Thoracic aorta (tissue), 2 donors: Measurements from ENCODE around the gene ZDHHC9. TPM values are rescaled to one million over a fixed set of nuclear protein-coding genes. Genes with fewer than 3 reads are reported as not detected.

Experiments used
- ATAC-seq: fragments of 150-250 bp; one replicate; pipeline ENCODE4 v1.8.0; 2017; ENCODE audit warnings: low read depth; ENCODE audit not compliant: insufficient number of reproducible peaks, low FRiP score
- DNase-seq: peaks from one replicate; pipeline ENCODE4 v3.0.0-alpha.2; 2020; ENCODE audit warnings: low spot score
- H3K27ac ChIP-seq, 2 donors: fragments of 200-600 bp; sonication (generic); 1 replicate in 1 of 2; 2 replicates in 1 of 2; pipeline ENCODE4 v1.5.1; 2016; ENCODE audit warnings: mild to moderate bottlenecking in 2 of 2, moderate library complexity in 2 of 2
- H3K27me3 ChIP-seq: fragments of 200-600 bp; sonication (generic); replicated peaks from 2 replicates; pipeline ENCODE4 v1.6.0; 2016; ENCODE audit warnings: mild to moderate bottlenecking; ENCODE audit not compliant: insufficient read depth
- H3K36me3 ChIP-seq: fragments of 200-600 bp; sonication (generic); one replicate; pipeline ENCODE4 v1.5.1; 2016
- H3K4me1 ChIP-seq, 2 donors: fragments of 200-600 bp; sonication (generic); 1 replicate in 1 of 2; 2 replicates in 1 of 2; pipeline versions ENCODE4 v1.5.1 to v1.6.0; 2016; ENCODE audit warnings: low read depth in 2 of 2, mild to moderate bottlenecking in 1 of 2; ENCODE audit not compliant: control insufficient read depth in 1 of 2
- H3K4me3 ChIP-seq: fragments of 200-600 bp; sonication (generic); 2 replicates; pipeline ENCODE4 v1.5.1; 2016; ENCODE audit warnings: mild to moderate bottlenecking
- H3K9me3 ChIP-seq: fragments of 200-600 bp; sonication (generic); 2 replicates; pipeline ENCODE4 v1.5.1; 2016
- CTCF ChIP-seq: fragments of 200-600 bp; sonication (generic); IDR thresholded peaks from one replicate; pipeline ENCODE4 v1.5.1; 2019; ENCODE audit warnings: antibody characterized with exemption
- total RNA-seq, 2 donors: library from RNA; depleted of rRNA; stranded (reverse); fragments of >200 nt; gene quantifications; one replicate each; pipeline versions ENCODE4 v1.1.0 to v1.2.3, GENCODE V29; 2016

Gene ZDHHC9
- total RNA-seq, 2 donors from 2014 or later = 18.3 to 38.4 TPM

GRCh38 chrX:129808829-129809796 is 34.6 kb downstream of the ZDHHC9 start:
- DNase-seq (no peak), ATAC-seq (no peak)
- no peaks in the 10 kb centered on the region for H3K9me3 ChIP-seq
- H3K4me3 ChIP-seq = no peak overlapping the region
- H3K27ac ChIP-seq = no peak overlapping the region
- H3K36me3 ChIP-seq = peaks cover 3% of the 10 kb centered on the region
- H3K4me1 ChIP-seq = no peaks in the 10 kb centered on the region
- TF ChIP-seq CTCF = no peak
- no peaks in the 10 kb centered on the region for H3K27me3 ChIP-seq

GRCh38 chrX:129808158-129808828 is 35.4 kb downstream of the ZDHHC9 start:
- H3K4me1 ChIP-seq = no peaks in the 10 kb centered on the region
- H3K36me3 ChIP-seq = peaks cover 3% of the 10 kb centered on the region
- no peak for DNase-seq
- no peak overlapping the region for H3K4me3 ChIP-seq
- H3K27me3 ChIP-seq = no peaks in the 10 kb centered on the region
- no peaks in the 10 kb centered on the region for H3K9me3 ChIP-seq
- no peak for TF ChIP-seq CTCF
- ATAC-seq = no peak
- no peak overlapping the region for H3K27ac ChIP-seq

DNA sequence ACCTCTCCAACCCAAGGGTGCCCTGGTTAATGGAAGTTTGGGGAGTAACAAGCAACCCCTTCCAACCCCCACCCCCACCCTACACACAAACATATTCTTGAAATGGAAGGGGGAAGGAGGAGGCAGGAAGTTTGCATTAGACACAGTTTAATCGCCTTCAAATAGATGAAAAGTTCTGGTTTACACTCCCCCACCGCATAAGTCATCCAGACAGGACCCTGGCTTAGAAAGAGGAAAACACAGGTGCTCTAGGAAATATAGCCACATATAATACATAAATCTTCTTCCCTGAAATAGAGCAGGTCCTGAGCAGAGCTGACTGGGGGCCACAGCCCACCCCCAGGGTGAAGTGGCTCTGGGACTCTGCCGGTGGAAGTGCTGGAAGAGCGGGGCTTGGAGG is 38.9 kb downstream of the ZDHHC9 start:
- H3K27ac ChIP-seq = no peak overlapping the region
- peaks cover 3% of the 10 kb centered on the region for H3K36me3 ChIP-seq
- no peaks in the 10 kb centered on the region for H3K9me3 ChIP-seq
- DNase-seq (no peak), ATAC-seq (no peak)
- H3K27me3 ChIP-seq = no peaks in the 10 kb centered on the region
- no peaks in the 10 kb centered on the region for H3K4me1 ChIP-seq
- H3K4me3 ChIP-seq = no peak overlapping the region
- no peak for TF ChIP-seq CTCF

DNA sequence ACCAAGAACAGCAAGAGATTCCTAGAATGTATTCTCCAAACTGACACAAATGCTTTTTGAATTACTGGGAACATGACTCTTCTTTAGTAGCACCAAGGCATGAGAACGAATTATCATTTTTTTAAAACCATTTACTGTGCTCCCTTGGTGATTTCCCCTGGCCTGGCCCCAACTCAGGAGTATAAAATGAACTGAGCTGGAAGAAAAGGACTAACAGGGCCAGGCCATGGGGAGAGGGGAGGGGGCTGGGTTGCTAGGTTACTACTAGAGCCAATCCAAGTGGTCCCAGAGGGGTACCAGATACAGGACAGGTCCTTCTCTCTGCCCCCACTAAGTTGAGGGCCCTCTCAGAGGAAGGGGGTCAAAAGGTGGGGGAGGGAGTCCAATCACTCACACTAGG is 40.8 kb downstream of the ZDHHC9 start:
- Histone ChIP-seq H3K9me3 (no peaks in the 10 kb centered on the region), H3K4me1 (no peaks in the 10 kb centered on the region), H3K36me3 (peaks cover 3% of the 10 kb centered on the region), H3K4me3 (no peak overlapping the region), H3K27ac (no peak overlapping the region), H3K27me3 (no peaks in the 10 kb centered on the region)
- ATAC-seq (no peak), DNase-seq (no peak)
- no peak for TF ChIP-seq CTCF

DNA sequence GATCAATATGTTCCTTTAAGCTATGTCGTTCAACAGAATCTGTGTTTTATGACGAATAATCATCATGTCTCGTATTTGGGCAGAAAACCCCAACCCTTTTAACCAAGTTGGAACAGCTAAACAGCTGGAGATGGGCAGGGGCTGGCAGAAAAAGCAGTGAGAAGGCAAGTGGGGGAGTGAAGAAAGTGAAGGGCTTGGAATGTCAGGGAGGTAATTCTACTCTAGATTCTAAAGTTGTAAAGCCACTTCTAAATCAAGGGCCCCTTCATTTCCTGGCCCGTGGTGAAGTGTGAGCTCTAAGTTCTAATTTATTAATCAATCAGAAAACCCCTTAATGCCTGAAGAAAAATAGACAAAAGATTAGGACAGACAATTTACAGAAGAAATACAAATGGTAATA is 43.5 kb downstream of the ZDHHC9 start:
- no peak for TF ChIP-seq CTCF
- Histone ChIP-seq H3K4me3 (no peak overlapping the region), H3K9me3 (no peaks in the 10 kb centered on the region), H3K36me3 (peaks cover 3% of the 10 kb centered on the region), H3K27ac (no peak overlapping the region), H3K27me3 (no peaks in the 10 kb centered on the region), H3K4me1 (no peaks in the 10 kb centered on the region)
- no peak for DNase-seq
- no peak for ATAC-seq
